ENCODE data around the gene RNF32.

- TF ChIP-seq CTCF (IDR thresholded peaks at IDR 0.05 in 8 of 11, conservative IDR thresholded peaks at IDR 0.05 in 3 of 11) (no peak), POLR2A (IDR thresholded peaks at IDR 0.05) (no peak), POLR2AphosphoS5 (IDR thresholded peaks at IDR 0.05) (no peak)
Observed at GRCh38 chr7:156682928-156683327, 42.4 kb downstream of the RNF32 start.
